SHP77 treated with DMSO at 0.1 percent for 48 hours (cell line): Measurements from ENCODE around the gene KCNMB2.
"Not testable (repeated sequence)": the region's sequence is repeated elsewhere in the genome, so short reads cannot be mapped to it uniquely, and the experiment has no call there.

Experiments used
- DNase-seq: peaks from one replicate; lab custom pipeline; 2025; lab: John Stamatoyannopoulos, UW

KCNMB2 gene

DNA sequence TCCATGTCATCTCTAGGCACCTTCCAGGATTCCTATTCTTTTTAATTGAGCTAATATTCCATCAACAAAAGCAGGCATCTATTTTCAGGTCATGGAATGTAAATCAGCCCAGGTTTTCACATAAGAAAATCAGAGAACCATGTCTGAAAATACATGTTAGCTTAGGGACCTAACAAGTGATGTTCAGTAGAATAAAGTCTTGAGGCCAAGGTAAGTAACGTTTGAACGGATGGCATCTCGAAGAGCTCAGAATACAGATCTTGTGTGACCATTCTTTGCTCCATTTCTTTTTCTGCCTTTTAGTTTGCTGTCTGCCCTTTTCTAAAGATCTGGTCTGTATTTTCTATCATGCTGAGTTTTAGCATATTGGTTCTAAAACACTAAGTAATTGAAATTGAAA is 16.5 kb upstream of the KCNMB2 start:
- DNase-seq: no peak

- DNase-seq: no peak
Measured at GRCh38 chr3:178520451-178520850, 15.8 kb upstream of the KCNMB2 start.

GRCh38 chr3:178522200-178523052 is 13.8 kb upstream of the KCNMB2 start:
- no peak for DNase-seq

DNA sequence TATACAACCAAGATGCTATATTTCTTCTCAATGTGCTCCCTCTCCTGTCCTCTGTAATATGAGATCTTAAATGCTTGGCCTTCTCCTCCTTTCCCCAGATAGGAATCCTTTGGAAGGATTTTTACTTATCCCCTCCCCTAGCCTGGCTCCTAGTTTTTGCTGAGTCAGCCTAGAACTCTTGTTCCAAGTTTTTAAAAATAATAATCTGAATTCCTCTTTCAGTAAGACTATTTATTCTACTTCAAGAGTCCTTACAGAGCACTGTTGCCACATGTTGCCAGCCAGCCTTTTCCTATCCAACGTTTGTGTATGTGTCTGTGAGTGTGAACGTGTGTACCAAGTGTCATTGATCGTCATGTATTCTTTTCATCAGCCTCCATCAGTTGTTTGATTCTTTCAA is 11.0 kb upstream of the KCNMB2 start:
- DNase-seq: no peak

DNA sequence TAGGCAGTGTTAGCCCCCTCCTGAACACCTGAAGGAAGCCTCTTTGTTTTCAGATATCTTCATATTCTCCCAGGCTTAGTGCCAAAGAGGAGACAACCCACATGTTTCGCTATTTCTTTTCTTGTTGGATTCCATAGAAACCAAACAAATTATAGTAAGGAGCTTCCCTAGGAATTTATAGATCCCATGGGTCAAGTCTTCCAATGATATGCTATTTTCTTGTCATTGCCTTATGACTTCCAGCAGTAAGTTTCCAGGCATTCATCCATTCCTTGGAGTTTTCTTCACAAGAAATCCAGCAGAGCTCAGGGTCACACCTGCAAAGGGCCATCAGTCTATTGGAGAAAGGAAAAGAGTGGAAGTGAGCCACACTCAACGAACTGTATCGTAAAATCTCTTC is 9.9 kb upstream of the KCNMB2 start:
- no peak for DNase-seq

DNA sequence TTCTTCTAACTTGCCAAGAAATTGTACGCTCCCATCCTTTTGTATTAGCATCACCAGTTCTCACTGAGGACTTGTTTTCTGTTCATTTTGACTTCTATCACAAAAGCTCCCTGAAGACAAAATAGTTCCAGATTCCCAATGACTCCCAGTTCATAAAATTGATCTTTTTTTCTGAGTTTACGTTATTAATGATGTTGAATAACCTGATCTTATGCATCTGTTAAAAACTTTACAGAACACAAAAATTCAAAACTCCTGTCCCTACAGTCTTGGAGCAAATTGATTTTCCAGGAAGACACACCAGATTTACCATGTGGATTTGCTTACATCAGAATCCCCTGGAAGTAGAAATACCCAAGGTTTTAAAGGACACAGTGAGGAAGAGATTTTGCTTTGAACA is 8.3 kb upstream of the KCNMB2 start:
- no peak for DNase-seq

DNA sequence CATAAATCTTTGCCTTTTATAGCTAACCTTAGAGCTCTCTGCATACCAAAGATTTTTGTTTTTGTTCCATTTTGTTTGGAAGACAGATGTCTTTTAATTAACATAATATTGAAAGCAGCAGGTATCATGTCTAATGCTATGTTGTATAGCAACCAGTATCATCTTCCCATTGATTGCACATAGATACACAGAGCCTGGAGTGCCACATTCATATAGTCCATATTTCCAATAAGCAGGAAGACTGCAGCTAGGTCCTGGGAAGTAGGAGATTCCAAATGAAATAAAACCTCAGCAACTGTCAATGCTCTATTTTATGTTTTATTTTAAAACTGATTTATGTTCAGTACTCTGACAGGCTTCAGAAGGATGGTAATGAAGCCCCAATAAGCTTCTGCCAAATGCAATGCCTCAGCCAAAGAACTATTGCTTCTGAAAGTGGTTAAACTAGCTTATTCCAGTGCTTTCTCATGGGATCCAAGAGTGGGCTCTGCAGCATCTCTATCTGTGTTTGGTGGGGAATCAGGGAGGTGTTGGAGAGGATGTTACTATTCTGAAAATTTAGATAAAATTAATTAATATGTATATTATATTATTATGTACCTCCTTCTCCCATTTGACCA is 6.5 kb upstream of the KCNMB2 start:
- no peak for DNase-seq

GRCh38 chr3:178532476-178532875 is 3.8 kb upstream of the KCNMB2 start:
- DNase-seq: no peak

DNA sequence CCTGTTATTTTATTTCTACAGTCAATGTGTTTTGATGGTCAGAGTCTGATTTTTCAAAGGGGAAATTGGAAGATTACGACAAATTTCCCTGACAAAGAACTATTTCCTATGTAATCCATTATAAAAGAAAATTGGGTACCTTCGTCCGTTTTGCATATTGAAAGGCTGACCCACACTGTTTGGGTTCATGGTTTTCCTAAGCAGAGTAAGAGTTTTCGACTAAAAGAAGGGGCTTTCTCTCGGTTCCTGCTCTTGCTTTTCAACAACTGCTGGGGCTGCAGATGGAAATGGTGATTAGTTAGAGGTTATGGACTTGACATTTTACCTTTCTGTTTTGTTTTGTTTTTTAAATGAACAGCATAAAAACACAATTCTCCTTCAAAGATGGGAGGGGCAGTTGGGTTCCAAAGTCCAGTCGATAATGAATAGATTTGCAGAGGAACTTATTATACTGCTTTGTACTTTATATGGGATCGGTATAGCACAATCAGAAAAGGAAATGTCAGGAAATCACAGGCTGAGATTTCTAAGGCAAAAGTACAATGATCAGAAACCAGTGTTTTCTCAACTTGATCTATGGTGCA is 978 bp downstream of the KCNMB2 start:
- no peak for DNase-seq

- no peak for DNase-seq
Measured at GRCh38 chr3:178538056-178538455, 1.8 kb downstream of the KCNMB2 start.

DNA sequence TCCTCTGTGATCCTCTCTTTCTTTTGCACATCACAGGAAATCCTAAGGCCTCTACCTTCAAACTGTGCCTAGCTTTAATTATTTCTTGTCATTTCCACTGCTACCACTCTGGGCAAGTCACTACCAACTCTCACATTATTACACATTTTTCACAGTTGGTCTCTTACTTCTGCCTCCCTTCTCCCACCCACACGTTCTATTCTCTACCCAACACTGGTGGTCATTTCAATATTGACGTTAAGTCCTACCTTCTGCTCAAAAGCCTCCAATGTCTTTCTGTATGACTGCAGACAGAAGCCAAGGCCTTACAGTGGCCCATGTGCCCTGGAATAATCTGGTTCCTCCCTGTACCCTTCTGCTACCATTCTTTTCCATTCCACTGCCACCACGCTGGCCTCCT is 3.9 kb downstream of the KCNMB2 start:
- DNase-seq: no peak

DNA sequence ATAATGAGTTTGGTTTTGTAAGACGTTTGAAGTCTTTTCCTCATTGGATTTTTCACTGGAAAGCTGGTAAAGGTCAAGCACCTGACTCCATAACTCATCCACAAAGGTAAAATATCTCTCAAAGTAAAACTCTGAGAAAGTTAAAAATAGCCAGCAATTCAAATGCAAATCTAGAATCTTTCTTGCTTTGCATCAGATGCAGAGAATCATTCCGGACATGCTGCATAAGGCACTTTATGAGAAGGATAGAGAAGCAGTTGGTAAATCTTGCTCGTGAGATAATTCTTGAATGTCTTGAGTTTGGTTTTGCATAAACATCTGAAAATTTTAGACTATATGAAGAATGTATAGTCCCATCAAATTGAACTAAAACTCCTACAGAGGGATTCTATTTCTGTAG is 9.1 kb downstream of the KCNMB2 start:
- no peak for DNase-seq

DNA sequence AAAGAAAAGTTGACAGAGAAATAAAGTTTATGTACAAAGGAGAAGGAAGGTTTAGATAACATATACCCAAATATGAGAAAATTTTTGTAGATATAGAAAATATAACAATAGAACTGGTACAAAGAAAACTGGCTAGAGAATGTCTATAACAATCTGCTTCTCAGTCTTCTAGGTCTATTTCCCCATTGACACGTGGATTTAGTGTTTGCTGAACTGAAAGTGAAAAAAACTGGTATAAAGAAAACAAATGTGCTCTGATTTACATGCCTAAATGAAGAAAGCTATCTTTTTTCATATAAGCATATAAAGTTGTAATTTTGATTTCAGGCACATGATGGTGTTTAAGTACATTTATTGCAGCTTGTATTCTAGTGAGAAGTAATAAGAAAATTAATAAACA is 9.8 kb downstream of the KCNMB2 start:
- no peak for DNase-seq

DNA sequence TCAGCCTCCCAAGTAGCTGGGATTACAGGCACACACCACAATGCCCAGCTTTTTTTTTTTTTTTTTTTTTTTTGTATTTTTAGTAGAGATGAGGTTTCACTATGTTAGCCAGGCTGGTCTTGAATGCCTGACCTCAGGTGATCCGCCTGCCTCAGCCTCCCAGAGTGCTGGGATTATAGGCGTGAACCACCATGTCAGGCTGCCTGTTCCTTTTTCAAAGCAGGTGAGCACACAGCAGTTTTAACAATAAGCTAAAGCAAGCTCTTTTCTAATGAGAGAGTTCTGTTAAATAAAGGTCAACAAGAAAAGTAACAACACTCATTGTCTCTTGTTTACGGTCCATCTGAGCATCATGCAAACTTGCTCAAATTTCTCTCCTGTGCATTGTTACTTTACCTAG is 13.2 kb downstream of the KCNMB2 start:
- DNase-seq: not testable (repeated sequence)

DNA sequence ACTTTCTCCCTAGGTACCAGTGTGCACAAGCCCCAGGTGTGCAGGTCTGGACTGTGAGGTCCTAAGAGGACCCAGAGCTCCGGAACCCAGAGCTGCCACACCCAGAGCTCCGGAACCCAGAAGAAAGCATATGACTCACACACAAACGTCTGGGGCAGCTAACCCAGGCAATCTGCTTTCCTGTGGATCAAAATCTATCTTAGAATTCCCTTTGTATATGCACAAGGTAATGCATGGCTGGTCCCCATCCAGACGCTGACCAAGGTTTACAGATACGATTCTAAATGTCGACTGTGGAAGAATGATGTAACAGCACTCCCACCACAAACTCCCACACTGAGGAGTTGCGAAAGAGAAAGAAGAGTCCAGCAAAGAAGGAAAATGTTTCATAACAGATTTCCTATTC is 15.7 kb downstream of the KCNMB2 start:
- no peak for DNase-seq

- DNase-seq: peak; percentile 33
Measured at GRCh38 chr3:178558637-178559036, 22.4 kb downstream of the KCNMB2 start.

DNA sequence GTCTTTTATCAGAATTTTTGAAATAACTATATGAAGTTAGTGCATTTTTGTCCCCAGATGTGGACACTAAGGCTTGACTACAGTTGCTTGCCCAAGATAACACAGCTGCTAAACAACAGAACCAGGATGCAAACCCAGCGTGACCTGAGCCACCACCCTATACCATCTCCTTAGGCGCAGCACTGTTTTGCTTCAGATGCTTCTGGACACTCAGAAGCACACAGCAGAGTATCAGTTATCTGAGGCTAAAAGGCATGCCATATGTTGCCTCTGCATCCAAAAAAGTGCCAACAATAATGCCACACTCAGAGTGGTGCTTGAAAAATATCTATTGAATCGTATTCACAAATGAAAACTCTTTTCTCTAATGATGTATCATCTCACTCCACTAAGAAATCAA is 24.5 kb downstream of the KCNMB2 start:
- DNase-seq: no peak

DNA sequence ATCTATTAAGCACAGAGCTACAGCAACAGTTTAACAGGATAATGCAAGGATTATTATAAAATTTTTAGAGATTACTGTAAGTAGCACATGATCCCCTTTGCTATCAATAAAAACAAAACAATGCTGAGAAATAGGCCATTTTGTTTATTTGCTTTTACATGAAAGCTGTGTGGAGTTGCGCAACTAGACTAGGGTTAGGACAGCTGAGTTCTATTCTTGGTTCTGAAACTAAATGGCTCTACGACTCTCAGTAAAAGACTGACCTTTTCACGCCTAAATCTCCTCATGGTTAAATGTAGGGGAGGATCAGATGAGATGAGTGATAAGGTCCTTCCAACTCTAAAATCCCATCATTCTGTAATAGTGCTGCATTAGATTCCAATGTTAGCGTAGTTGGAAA is 25.0 kb downstream of the KCNMB2 start:
- DNase-seq: no peak

DNA sequence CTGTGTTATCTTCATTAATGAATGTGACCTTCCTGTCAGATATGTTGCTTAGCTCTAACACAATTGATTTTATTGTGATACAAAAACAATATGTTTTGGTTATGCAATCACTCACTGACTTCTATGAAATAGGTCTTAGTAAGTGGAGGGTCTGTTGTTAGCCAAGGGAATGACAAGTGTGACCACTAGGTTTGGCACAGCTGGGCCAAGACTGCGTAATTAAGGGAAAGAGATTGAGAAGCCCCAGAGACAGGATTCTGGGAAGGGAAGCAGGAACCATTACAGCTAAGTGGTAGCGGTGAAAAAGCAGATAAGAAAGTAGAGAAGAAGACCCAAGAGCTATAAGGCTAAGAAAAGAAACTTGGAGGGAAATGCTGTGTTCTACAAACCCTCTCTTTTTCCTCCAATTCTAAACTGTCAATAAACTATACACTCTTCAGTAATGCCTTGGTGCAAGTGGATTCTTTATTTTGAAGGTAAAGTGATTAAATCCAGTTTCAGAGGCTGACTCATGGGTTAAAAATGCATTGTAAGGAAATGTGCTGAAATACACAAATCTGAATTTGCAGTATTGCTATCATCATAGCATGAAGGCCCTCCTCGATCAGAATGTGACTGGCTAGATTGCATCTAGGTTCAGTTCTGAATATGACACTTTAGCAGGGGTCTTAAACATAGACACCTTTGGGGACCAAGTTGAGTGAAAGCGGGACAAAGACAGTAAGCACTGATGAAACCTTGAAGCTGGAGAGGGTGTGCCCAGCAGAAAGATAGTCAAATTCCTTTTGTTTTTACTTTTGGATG is 26.1 kb downstream of the KCNMB2 start:
- no peak for DNase-seq

DNA sequence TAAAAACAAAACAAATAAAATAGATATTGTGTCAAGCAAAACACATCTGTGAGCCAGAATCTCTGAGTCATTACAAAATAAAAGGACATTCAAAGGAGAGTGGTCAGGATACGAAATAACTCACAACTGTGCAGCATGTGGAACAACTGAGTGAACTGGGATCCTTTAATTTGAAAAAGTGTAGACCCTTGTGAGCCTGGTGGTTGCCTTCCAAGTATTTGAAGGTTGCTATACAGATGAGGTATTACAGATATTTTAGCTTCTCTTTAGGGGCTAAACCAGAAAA is 26.7 kb downstream of the KCNMB2 start:
- no peak for DNase-seq

DNA sequence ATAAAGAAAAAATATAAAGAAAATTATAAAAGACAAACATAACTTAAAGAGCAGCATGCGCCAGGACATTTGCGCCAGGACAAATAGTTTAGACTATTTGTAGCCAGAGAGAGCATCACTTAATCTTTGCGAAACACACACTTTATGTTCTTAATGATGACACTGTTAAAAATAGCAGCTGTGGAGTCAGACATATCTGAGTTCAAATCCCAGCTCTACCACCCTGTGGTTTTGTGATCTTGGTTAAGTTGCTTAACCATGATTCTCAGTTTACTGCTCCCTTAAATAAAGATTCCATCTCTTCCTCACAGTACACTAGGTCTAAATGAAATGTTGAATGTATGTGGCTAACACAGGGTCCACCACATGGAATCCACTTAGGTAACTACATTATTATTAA is 31.4 kb downstream of the KCNMB2 start:
- no peak for DNase-seq

GRCh38 chr3:178568155-178568731 is 32.0 kb downstream of the KCNMB2 start:
- DNase-seq: no peak
